Vagina (tissue), 2 donors: ENCODE data around the gene KLHDC4. TPM values are rescaled to one million over a fixed set of nuclear protein-coding genes. Genes with fewer than 3 reads are reported as not detected.

Experiments
- DNase-seq, 2 donors: peaks; one replicate each; pipeline ENCODE4 v3.0.0-alpha.2; 2017; ENCODE audit errors: extremely low spot score in 2 of 2
- H3K27ac ChIP-seq: fragments of 200-600 bp; sonication (generic); one replicate; pipeline ENCODE4 v1.5.1; 2019
- H3K27me3 ChIP-seq: fragments of 200-600 bp; sonication (generic); one replicate; pipeline ENCODE4 v1.5.1; 2019
- H3K36me3 ChIP-seq, 2 donors: fragments of 200-600 bp; sonication (generic); one replicate each; pipeline ENCODE4 v1.5.1; 2017 to 2019
- H3K4me1 ChIP-seq: fragments of 200-600 bp; sonication (generic); one replicate; pipeline ENCODE4 v1.5.1; 2019
- H3K4me3 ChIP-seq, 2 donors: fragments of 200-600 bp; sonication (generic); 1 replicate in 1 of 2; 2 replicates in 1 of 2; pipeline ENCODE4 v1.5.1; 2016 to 2019
- H3K9me3 ChIP-seq: fragments of 200-600 bp; sonication (generic); one replicate; pipeline ENCODE4 v1.5.1; 2019
- CTCF ChIP-seq, 3 experiments: fragments of 450-650 bp in 2 of 3; fragments of 200-600 bp in 1 of 3; sonication (generic) in 1 of 3; IDR thresholded peaks; one replicate each; pipeline ENCODE4 v1.5.1; 2017 to 2019; ENCODE audit warnings: antibody characterized with exemption in 3 of 3, mild to moderate bottlenecking in 2 of 3, moderate library complexity in 2 of 3
- POLR2A ChIP-seq, 2 donors: fragments of 450-650 bp; IDR thresholded peaks; one replicate each; pipeline ENCODE4 v1.6.1; 2017; ENCODE audit warnings: antibody characterized with exemption in 2 of 2, mild to moderate bottlenecking in 2 of 2, moderate library complexity in 2 of 2
- POLR2AphosphoS5 ChIP-seq, 2 donors: sonication (generic); formaldehyde crosslinking; IDR thresholded peaks; one replicate each; pipeline ENCODE4 v1.9.0; 2017; ENCODE audit warnings: antibody characterized with exemption in 2 of 2, mild to moderate bottlenecking in 2 of 2, low read depth in 1 of 2; ENCODE audit not compliant: insufficient read depth in 1 of 2
- intact Hi-C: fragments of 100-400 bp; cut with DNase I; formaldehyde crosslinking; loops from one replicate; pipeline ENCODE4 v1.15.1; 2023
- total RNA-seq: library from RNA; depleted of rRNA; stranded (reverse); fragments of >200 nt; gene quantifications from one replicate; pipeline ENCODE4 v1.2.3, GENCODE V29; 2016

Gene KLHDC4
- total RNA-seq, 1 donor from 2014 or later = 62.9 TPM

- no peaks in the 10 kb centered on the region for H3K27me3 ChIP-seq
Observed at GRCh38 chr16:87761060-87761459, 4.7 kb downstream of the KLHDC4 start.

GRCh38 chr16:87757841-87758426, 7.9 kb downstream of the KLHDC4 start:
- Histone ChIP-seq H3K27me3 (no peaks in the 10 kb centered on the region), H3K36me3 (peaks cover 0 to 54% of the 10 kb centered on the region in 2 donors), H3K9me3 (no peaks in the 10 kb centered on the region), H3K4me3 (no peak overlapping the region), H3K4me1 (peaks cover 3% of the 10 kb centered on the region), H3K27ac (no peak overlapping the region)
- TF ChIP-seq CTCF (IDR thresholded peaks at IDR 0.05) = no peak
- TF ChIP-seq POLR2A (IDR thresholded peaks at IDR 0.05) = no peak
- TF ChIP-seq POLR2AphosphoS5 (IDR thresholded peaks at IDR 0.05; ENCODE audit: insufficient read depth in 1 of 2, low read depth in 1 of 2) = no peak
- intact Hi-C loops = no loop called here
- DNase-seq = no peak

More at GRCh38 chr16:87761060-87761459, 4.7 kb downstream of the KLHDC4 start:
- peaks cover 28% of the 10 kb centered on the region for H3K4me1 ChIP-seq
- H3K9me3 ChIP-seq = no peaks in the 10 kb centered on the region
- peaks cover 0 to 25% of the 10 kb centered on the region in 2 donors for H3K36me3 ChIP-seq
- TF ChIP-seq CTCF (IDR thresholded peaks at IDR 0.05) (no peak), POLR2AphosphoS5 (IDR thresholded peaks at IDR 0.05; ENCODE audit: insufficient read depth in 1 of 2, low read depth in 1 of 2) (no peak)
- DNase-seq = no peak
- intact Hi-C loops = loop anchor here (10.0 kb wide), 1 partner anchor 176 kb away; no protein-coding TSS in a partner anchor
- no peak overlapping the region for H3K27ac ChIP-seq
- H3K4me3 ChIP-seq = no peak overlapping the region

GRCh38 chr16:87754535-87754934, 11.3 kb downstream of the KLHDC4 start:
- Histone ChIP-seq H3K27me3 (no peaks in the 10 kb centered on the region), H3K4me1 (no peaks in the 10 kb centered on the region), H3K4me3 (no peak overlapping the region), H3K36me3 (peaks cover 0 to 61% of the 10 kb centered on the region in 2 donors), H3K9me3 (no peaks in the 10 kb centered on the region), H3K27ac (no peak overlapping the region)
- no peak for TF ChIP-seq POLR2AphosphoS5 (IDR thresholded peaks at IDR 0.05; ENCODE audit: insufficient read depth in 1 of 2, low read depth in 1 of 2)
- TF ChIP-seq POLR2A (IDR thresholded peaks at IDR 0.05) = no peak
- no peak for TF ChIP-seq CTCF (IDR thresholded peaks at IDR 0.05)
- no peak for DNase-seq
- intact Hi-C loops = no loop called here

GRCh38 chr16:87747626-87748414, 18.0 kb downstream of the KLHDC4 start:
- Histone ChIP-seq H3K4me1 (no peaks in the 10 kb centered on the region), H3K27me3 (no peaks in the 10 kb centered on the region), H3K27ac (no peak overlapping the region), H3K36me3 (peaks cover 0 to 65% of the 10 kb centered on the region in 2 donors), H3K9me3 (no peaks in the 10 kb centered on the region), H3K4me3 (no peak overlapping the region)
- intact Hi-C loops = no loop called here
- DNase-seq = no peak
- TF ChIP-seq POLR2A (IDR thresholded peaks at IDR 0.05) (no peak), CTCF (IDR thresholded peaks at IDR 0.05) (no peak), POLR2AphosphoS5 (IDR thresholded peaks at IDR 0.05; ENCODE audit: insufficient read depth in 1 of 2, low read depth in 1 of 2) (no peak)

GRCh38 chr16:87746178-87746577, 19.6 kb downstream of the KLHDC4 start:
- no peak for DNase-seq
- H3K4me3 ChIP-seq = no peak overlapping the region
- no peak overlapping the region for H3K27ac ChIP-seq
- H3K27me3 ChIP-seq = no peaks in the 10 kb centered on the region
- TF ChIP-seq POLR2A (IDR thresholded peaks at IDR 0.05) (no peak), POLR2AphosphoS5 (IDR thresholded peaks at IDR 0.05; ENCODE audit: insufficient read depth in 1 of 2, low read depth in 1 of 2) (no peak), CTCF (IDR thresholded peaks at IDR 0.05) (no peak)
- no peaks in the 10 kb centered on the region for H3K4me1 ChIP-seq
- peaks cover 0 to 61% of the 10 kb centered on the region in 2 donors for H3K36me3 ChIP-seq
- no peaks in the 10 kb centered on the region for H3K9me3 ChIP-seq
- intact Hi-C loops = no loop called here
